Left cardiac atrium (tissue), 4 donors: ENCODE results near the gene ZNF385B. TPM values are rescaled to one million over a fixed set of nuclear protein-coding genes. Genes with fewer than 3 reads are reported as not detected.
"Not testable (repeated sequence)": the region's sequence is repeated elsewhere in the genome, so short reads cannot be mapped to it uniquely, and the experiment has no call there.

Source experiments
- ATAC-seq, 2 donors: fragments of 200-7000 bp; cut with Tn5 transposase; one replicate each; pipeline ENCODE4 v1.9.1; 2020; ENCODE audit warnings: mild to moderate bottlenecking in 2 of 2, moderate library complexity in 2 of 2
- DNase-seq: peaks from one replicate; pipeline ENCODE4 v3.0.0-alpha.2; 2020
- intact Hi-C, 2 donors: fragments of 100-400 bp; cut with DNase I; formaldehyde crosslinking; loops; one replicate each; pipeline versions ENCODE4 v1.14.1 to v1.15.1; 2022 to 2023
- total RNA-seq, 2 donors: library from RNA; stranded (reverse); fragmentation: NEBNext Ultra II Directional; extraction: Animal tissue kit (Norgen Biotek cat#: 25700); gene quantifications; one replicate each; pipeline ENCODE4 v1.2.1, GENCODE V29; 2021
- donor health status: DM: no; HTN: yes; CAD: no.
- donor health status: DM: no; HTN: yes; CAD: no; lungs with severe emphysema.
- donor health status: DM: yes; HTN: yes; CAD: no.
- donor health status: Dilated cardiomyopathy.

ZNF385B gene
- total RNA-seq, 2 donors from 2014 or later, result 14.3 to 36.7 TPM

DNA sequence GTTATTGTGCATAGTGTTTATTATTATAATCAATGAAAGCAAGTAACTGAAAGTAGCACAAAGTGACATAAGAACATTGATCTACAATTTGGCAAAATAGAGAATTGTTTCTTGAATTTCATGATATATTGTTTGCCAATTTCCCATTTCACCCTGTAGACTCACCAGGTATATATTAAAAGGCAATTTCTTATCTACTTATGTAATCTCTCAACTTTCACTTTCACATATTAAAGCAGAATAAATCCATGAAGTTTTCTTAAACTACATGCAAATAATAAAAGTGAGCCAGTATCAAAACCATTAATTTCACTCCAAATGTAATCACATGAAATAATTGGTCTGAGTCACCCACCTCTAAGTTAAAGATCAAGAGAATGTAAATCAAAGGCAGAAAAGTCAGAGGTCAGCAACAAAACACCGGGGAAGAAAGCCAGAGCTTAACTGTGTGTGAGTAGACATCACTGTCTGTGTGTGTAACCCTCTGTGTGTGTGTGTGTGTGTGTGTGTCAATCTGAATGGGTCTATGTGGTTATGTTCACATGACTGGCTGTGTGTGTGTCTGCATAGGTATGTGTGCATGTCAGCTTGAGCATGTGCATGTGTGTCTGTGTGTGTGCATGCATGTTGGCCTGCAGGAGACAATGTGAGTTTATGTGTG is 44.1 kb downstream of the ZNF385B start:
- intact Hi-C loops, result no loop called here
- ATAC-seq, result no peak

DNA sequence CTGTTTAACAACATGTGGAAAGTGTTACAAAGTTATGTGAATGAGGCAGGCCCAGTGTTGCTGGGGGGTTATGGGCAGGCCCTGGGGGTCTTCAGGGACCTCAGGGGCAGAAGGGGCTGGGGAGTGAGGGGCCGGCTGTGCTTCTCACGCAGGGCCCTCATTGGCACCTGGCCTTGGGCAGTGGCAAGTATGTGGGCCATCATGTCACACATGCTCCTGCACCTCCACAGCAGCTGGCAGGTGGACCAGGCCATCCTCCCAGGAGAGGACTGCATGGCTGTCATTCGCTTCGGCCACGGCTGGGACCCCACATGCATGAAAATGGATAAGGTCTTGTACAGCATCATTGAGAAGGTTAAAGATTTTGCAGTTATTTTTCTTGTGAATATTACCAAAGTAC is 47.4 kb downstream of the ZNF385B start:
- no peak for ATAC-seq
- intact Hi-C loops, result no loop called here
- DNase-seq, result no peak

More for the DNA sequence above, 44.1 kb downstream of the ZNF385B start:
- no peak for DNase-seq

DNA sequence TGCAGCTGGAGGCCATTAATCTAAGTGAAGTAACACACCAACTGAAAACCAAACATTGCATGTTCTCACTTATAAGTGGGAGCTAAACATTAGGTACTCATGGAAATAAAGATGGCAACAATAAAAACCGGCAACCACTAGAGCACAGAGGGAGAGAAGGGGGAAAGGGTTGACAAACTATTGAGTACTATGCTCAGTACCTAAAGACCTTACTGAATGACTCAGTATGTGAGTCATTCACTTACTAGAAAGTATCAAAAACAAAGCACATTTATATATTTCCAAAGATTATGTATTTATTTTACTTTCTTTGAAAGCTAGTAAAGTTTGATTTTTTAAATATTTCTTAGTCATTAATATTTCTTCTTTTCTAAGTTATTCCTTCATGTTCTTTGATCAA is 48.9 kb downstream of the ZNF385B start:
- no peak for DNase-seq
- ATAC-seq, result no peak
- intact Hi-C loops, result no loop called here

DNA sequence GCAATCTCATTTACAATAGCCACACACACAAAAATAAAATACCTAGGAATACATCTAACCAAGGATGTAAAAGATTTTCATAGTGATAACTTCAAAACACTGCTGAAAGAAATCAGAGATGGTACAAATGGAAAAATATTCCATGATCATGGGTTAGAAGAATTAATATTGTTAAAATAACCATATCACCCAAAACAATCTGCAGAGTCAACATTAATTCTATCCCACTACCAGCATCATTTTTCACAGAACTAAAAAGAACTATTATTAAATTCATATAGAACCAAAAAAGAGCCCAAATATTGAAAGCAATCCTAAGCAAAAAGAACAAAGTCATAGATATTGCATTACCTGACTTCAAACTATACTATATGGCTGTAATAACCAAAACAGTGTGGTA is 50.4 kb downstream of the ZNF385B start:
- no peak for DNase-seq
- intact Hi-C loops, result no loop called here
- no peak for ATAC-seq

DNA sequence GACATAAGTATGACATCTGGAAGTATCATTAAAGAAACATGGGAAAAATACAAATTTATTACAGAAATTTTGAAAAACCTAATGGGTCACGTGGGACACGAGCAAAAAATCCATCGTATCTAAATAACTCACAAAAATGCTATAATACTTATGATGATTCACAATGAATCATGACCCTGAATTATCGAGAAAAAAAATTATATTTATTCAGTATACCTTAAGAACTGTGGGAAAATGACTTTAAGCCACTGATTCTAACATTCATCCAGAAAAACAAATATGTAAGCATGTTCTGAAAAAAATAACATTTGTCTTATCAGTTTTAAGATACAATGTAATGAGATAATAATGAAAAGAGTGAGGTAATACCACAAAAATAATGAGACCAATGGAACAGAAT is 51.8 kb downstream of the ZNF385B start:
- DNase-seq (no peak), ATAC-seq (no peak)
- intact Hi-C loops, result no loop called here

DNA sequence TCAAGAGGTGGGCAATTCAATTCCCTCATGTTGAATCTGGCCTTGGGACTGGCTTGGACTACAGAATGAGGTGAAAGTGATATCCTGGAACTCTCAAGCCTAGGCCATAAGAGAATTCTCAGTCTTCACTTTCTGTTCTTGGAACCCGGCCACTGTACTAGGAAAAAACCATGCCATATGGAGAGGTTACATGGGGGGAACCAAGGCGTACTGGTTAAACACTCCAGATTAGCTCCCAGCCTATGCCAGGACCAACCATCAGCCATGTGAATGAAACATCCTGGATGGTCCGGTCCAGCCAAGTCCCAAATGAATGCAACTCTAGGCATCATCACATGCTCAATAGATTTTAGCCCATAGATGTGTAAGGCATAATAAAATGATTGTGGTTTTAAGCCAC is 56.4 kb downstream of the ZNF385B start:
- ATAC-seq (no peak), DNase-seq (no peak)
- intact Hi-C loops, result no loop called here

DNA sequence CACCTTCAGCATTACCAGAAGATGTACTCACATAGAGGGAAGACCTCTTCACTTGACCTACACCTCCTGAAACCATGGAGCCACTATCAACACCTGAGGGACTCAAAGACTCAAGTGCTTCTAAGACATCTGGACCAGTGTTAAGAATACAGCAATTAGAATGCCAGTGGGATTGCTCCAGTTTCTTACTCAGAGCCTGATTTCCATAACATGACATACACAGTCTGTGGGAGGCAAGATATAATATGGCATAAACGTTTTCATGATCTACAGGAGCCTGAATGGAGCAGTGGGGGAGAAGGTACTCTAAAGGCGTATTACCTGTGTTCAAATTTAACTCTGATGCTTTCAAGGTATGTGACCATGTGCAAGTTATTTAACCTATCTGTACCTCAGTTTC is 57.2 kb downstream of the ZNF385B start:
- no peak for DNase-seq
- no peak for ATAC-seq
- intact Hi-C loops, result no loop called here

DNA sequence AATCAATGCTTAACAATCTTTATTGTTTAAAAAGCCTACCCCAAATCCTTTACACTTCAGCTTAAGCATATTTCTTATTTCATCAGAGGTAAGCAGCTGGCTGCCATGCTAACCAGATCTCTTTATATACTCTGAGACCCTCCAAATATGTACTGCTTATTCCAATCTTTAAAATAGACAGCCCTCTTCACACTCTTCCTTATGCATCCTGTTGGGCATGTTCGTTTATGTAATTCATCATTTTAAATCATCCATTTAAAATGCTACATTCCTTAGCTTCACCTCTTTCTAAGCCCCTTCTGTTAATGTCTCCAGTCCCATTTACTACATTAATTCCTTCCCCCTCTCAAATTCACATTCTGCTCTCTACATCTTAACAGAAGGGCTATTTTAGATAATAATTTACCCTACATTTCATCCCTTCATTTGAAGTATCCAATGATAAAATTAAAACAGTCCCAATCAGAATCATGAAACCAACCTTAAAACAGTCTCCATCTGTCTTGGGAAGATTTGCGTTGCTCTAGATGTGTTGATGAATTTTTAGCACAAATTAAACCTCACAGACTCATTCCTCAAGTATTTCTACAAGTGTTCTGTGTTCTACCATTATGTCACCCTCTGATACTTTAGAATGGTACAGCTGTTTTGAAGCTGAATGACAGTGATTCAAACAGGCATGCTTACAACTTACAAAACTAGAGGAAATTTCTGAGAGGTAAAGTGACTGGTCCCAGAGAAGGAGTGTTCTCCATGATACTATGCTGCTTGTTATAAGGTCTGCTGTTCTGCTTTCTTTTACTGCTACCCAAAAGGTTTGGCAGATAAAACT is 59.1 kb downstream of the ZNF385B start:
- ATAC-seq, result no peak
- DNase-seq, result no peak
- intact Hi-C loops, result no loop called here

DNA sequence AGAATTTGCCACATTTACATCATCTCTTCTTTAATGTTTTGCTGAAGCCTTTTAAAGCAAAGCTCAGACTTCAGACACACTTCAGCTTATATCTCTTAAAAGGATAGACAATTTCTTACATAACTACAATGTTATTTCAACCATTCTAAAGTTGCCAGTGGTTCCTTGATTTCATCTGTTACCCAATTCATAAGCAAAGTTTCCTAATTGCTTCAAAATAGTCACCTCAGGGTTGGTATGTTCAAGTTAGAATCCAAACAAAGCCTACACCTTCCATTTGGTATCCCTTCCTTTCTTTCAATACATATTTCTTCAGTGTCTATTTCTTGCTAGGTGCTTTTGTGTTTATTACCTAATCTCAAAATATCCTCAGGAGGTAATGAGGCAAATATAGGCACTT is 60.6 kb downstream of the ZNF385B start:
- intact Hi-C loops, result no loop called here
- no peak for DNase-seq

DNA sequence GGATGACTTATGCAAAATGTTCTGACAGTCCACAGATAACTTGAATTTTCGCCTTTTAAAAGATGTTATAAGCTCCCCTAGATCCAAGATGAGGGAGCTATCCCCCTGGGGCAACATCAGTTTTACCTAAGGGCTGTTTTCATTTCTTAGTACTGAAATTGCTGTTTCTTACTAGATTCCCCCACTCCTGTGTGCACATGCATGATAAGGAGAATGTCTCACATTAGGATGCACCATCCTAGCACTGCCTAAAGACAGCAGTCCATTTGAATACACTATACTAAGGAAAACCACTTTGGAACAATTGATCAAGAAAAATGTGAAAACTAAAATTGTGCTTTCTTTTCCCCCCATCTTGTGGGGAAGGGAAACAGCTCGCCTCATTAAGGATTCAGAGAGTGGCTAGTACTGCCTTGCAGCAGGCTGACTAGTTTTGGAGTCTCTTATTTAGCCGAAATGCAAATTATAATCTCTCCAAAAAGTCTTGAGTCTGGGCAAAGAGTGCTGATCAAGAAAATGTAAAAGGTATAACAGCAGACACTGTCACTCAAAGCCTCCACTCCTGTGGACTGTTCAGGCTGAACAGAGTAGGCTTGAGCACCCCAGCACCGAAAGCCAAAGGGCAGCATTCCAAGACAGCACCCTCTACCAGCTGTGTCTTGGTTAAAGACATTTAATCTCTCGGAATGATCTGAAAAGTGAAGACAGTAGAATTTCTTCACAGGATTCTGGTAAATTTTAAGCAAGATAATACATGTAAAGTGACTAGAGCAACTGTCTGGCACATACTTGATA is 65.0 kb downstream of the ZNF385B start:
- ATAC-seq (no peak), DNase-seq (no peak)
- intact Hi-C loops, result no loop called here

More for the DNA sequence above, 60.6 kb downstream of the ZNF385B start:
- ATAC-seq, result no peak

DNA sequence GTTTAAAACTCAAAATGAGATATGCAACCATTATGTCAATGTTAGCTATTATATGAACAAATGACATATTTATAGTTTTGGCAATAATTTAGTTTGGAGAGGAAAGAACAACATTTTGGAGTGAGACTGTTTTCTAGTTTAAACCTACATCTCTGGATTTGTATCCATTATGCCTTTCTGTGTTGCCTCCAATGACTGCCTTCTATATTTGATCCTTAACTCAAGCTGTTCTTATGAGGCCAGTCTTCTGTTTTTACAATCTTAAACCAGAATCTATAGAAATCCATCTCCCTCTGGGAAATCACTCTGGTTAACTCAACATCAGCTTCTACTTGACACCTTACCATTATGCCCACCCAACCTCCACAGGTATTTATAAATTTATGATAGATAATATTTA is 67.5 kb downstream of the ZNF385B start:
- ATAC-seq, result no peak
- intact Hi-C loops, result no loop called here

DNA sequence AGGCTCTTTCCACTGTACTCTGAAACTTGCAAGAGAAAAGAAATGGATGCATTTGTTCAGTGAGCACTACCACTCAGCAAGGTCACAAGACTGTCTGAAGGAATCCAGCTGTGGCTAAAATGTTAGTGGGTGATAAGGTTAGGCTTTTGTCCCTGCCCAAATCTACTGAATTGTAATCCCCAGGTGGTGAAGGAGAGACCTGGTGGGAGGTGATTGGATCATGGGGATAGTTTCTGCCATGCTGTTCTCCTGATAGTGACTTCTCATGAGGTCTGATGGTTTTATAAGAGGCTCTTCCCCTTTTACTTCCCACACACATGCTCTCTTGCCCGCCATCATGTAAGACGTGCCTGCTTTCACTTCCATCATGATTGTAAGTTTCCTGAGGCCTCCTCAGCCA is 68.2 kb downstream of the ZNF385B start:
- DNase-seq, result no peak
- intact Hi-C loops, result no loop called here

More for the DNA sequence above, 67.5 kb downstream of the ZNF385B start:
- DNase-seq, result no peak

DNA sequence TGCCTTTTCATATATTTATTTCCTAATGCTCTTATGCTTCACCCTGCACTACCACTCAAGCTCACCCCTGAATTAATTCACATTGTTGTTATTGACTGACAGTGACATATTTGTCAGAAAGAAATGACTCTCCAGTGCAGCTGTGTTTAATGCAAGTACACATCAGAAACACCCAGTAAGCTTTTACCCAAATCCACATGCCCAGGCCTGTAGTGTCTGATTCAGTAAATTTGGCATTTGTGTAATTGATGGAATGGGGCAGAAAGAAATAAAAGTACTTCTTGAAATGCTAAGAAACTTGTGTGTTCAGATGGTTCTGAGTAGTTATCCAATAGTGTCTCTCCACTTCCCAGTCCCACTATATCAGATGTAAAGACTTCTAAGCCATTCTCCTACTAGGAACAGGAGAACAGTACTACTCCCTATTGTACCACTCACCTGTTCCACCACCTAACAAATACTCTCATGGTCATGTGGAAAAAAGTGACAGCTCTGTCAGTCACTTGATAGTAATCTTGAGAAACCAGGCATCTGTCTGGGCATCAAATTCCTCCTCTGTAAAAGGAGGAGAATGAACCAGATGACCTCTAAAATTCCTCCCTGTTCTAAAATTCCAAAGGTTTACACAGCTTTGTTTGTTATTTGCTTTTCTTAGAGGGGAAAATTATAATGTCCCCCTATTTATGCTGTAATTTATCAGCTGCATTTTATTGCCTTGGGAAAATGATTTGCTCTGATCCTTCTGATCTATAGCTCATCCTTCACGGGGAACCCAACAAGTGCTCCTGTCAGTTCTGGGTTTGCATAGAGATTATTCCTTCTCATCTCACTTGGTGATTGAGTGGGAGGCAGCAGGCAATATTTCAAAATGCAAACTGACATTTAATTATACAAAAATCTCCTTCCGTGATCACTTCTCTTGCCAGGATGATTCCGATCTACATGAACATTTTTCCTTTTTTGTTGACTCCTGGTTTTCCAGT is 70.9 kb downstream of the ZNF385B start:
- no peak for ATAC-seq
- intact Hi-C loops, result no loop called here
- DNase-seq, result no peak

More for the DNA sequence above, 68.2 kb downstream of the ZNF385B start:
- no peak for ATAC-seq

DNA sequence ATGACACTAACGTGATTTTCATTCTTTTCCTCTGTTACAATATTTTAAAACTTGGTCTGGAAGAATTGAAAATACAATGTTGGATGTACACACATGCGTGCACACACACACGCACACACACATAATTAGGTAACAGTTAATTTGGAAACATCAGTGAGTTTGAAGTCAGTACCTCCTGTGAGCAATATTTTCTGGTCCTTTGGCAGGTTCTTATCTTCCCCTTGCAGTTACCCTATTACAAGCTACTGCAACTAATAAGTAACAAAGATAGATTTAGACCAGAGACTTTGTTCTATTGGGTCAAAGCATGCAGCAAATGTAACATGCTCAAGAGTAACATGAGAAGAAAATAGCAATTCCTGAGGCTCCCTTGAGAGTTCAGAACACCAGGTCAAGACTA is 73.3 kb downstream of the ZNF385B start:
- intact Hi-C loops, result no loop called here
- no peak for DNase-seq
- ATAC-seq, result no peak

DNA sequence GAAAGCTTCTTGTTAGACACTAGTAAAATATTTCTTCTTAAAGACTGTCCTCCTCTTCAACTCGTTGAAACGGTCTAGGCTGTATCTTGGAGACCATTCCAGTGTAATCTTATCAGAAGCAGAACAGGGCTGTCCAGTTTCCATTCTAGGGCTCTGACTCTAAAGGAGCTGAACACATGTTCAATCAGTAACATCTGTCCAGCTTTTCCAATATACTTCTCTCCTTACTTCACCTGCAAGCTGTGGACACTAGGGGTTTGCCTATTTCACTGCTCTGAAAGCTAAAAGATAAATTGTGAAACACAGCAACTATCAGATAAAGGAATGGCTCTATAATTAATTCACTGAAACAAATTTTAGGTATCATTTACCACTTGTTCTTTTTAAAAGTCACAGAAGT is 73.8 kb downstream of the ZNF385B start:
- ATAC-seq, result no peak
- intact Hi-C loops, result no loop called here
- no peak for DNase-seq

DNA sequence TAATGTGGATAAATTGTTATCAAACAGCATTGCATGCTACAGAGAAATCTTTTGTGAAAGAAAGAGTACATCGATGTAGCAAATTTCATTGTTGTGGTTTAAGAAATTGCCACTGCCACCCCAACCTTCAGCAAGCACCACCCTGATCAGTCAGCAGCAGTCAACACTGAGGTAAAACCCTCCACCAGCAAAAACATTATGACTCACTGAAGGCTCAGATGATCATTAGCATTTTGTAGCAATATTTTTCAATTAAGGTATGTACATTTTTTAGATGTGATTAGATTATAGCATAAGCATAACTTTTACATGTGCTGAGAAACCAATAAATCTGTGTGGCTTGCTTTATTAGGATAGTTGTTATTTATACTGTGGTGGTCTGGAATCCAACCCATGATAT is 75.5 kb downstream of the ZNF385B start:
- ATAC-seq, result no peak
- intact Hi-C loops, result no loop called here

DNA sequence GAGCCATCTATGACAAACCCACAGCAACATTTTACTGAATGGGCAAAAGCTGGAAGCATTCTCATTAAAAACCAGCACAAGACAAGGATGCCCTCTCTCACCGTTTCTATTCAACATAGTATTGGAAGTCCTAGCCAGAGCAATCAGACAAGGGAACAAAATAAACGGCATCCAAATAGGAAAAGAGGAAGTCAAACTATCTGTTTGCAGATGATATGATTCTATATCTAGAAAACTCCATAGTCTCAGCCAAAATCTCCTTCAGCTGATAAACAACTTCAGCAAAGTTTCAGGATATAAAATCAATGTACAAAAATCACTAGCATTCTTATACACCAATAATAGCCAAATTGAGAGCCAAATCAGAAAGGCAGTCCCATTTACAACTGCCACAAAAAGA is 79.1 kb downstream of the ZNF385B start:
- DNase-seq, intact Hi-C loops, ATAC-seq: not testable (repeated sequence)

More for the DNA sequence above, 75.5 kb downstream of the ZNF385B start:
- no peak for DNase-seq

DNA sequence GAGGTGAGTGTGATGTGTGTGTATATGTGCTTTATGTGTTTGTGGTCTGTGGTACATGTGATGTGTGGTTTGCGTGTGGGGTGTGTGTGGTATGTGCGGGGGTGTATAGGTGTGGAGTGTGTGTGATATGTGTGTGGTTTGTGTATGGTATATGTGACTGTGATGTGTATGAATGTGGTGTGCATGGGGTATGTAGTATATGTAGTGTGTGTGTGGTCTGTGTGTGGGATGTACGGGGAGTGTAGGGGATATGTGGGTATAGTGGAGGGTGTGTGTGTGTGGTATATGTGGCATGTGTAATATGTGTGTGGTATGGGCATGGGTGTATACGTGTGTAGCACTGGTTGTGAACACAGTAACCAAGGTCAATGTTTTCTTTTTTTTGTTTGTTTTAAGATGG is 87.4 kb downstream of the ZNF385B start:
- intact Hi-C loops, result no loop called here
- DNase-seq, result no peak
- no peak for ATAC-seq

DNA sequence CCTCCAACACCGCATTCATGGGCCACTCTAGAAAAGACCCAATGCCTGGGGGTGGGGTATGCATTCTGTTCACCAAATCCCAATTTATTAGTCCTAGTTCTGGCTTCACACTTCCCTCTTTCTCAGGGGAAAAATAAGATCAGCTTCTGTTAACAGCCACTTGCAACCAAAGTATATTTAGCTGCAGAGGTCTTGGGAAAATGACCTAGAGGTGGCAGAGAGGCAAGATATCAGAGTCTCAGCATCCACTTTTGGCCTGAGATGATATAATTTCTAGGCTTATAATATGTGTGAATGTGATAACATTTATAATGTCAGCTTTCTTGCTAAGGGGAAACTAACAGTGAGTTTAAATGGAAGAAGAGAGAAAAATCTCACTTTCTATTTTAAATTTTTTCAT is 89.1 kb downstream of the ZNF385B start:
- intact Hi-C loops, result no loop called here
- ATAC-seq (peak; percentile 32 to 64), DNase-seq (no peak)
